Stimulated activated CD4-positive, alpha-beta T cell treated with anti-CD3 and anti-CD28 coated beads, Interleukin-1b, Interleukin-23, amount 100 ng/mL, for 1 hour (primary cell): ENCODE results near the gene BRS3.
"Not testable (repeated sequence)": the region's sequence is repeated elsewhere in the genome, so short reads cannot be mapped to it uniquely, and the experiment has no call there.

ENCODE experiments used
- DNase-seq, 2 donors: peaks; one replicate each; pipeline ENCODE4 v3.0.0-alpha.2; 2020; ENCODE audit warnings: low read depth in 2 of 2

The BRS3 gene

DNA sequence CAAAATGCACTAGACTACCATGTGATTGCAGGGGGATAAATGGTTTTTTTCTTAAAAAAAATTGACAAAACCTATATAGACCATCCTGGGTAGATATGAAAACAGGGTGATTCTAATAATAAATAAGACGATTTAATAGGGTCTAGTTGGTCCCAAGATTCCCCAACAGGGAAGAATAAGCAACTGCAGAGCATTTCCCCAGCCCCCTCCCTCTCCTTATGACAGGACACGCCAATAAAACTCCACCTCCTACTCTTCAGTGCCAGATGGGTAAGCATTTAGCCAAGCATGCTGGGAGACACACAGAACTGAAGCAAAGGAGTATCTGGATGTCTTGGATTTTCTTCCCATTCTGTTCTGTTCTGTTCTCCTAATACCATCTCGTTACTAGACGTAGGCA, at the start of gene BRS3:
Gene BRS3 (plus strand): TSS at position 301 of the 400 bp plus-strand sequence. CDS start 168 bp downstream, outside the sequence.
- no peak for DNase-seq

DNA sequence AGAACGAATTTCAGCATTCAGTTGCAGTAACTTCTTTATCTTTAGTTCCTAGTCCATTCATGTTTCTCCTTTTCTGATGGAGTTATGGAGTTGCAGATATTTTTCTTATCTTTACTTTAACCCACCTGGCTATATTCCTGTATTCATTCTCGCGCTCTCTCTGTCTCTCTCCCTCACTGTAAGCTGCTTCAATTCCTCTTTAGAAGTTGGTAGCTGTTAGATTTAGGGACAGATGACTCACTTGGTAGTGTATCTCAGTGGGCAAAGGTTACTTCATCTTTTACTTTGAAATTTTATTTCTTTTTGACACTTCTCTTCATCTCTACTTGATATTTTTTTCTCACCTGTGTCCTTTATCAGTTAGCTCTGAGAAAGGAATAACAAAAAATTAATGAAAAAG, 49.6 kb upstream of the BRS3 start:
- no peak for DNase-seq

DNA sequence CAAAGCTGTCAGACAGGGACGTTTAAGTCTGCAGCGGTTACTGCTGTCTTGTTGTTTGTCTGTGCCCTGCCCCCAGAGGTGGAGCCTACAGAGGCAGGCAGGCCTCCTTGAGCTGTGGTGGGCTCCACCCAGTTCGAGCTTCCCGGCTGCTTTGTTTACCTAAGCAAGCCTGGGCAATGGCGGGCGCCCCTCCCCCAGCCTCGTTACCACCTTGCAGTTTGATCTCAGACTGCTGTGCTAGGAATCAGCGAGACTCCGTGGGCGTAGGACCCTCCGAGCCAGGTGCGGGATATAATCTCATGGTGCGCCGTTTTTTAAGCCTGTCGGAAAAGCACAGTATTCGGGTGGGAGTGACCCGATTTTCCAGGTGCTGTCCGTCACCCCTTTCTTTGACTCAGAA, 42.1 kb upstream of the BRS3 start:
- DNase-seq: not testable (repeated sequence)

DNA sequence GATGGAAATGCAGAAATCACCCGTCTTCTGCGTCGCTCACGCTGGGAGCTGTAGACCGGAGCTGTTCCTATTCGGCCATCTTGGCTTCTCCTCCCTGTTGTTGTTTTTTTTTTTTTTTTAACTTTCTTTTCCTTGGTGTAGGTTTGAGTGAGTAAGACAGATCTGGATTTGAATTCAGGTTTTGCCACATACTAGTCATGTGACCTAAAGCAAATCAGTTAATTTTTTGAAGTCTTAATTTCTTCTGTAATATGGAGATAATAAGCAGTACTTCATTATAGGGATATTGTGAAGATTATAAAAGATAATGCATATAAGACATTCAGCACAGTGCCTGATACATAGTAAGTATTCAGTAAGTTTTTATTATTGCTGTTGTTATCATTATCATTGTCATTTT, 41.5 kb upstream of the BRS3 start:
- no peak for DNase-seq

DNA sequence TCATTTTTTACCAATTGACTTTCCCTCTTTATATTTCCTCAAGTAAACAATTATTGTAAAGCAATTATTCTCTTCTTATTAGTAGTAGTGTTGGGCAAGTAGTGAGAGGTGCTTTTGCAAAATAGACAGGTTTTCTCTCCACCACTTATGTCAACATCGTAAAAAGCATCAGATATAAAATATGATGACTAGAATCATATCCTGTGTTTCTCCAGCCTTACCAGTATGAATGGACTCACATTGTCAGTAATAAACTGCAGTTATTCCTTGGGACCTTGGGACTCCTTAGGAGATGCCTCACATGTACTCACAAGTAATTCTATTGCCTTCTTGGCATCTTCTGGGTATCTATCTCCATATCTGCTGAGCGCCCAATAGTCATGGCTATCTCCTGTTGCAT, 40.4 kb upstream of the BRS3 start:
- DNase-seq: no peak

- no peak for DNase-seq
These were observed 39.8 kb upstream of the BRS3 start for GRCh38 chrX:136447968-136448367.

- DNase-seq: no peak
These were observed 37.5 kb upstream of the BRS3 start for GRCh38 chrX:136450050-136450830.

DNA sequence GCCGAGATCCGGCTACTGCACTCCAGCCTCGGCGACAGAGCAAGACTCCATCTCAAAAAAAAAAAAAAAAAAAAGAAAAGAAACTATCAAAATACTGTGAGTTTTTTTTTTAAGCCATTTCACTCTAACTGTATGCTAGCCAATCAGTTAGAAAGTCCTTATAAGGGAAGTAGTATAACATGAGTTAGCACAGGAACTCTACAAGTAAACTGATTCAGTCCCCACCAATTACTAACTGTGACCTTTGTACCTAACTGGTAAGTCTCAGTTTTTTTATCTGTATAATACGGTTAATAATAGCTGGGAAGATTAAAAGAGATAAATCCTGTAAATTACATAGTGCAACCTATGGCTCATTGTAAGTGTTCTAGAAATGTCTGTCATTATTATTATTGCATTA, 35.1 kb upstream of the BRS3 start:
- DNase-seq: no peak

GRCh38 chrX:136453114-136453513, 34.6 kb upstream of the BRS3 start:
- no peak for DNase-seq

- no peak for DNase-seq
These were observed 34.0 kb upstream of the BRS3 start for GRCh38 chrX:136453771-136454170.

- DNase-seq: no peak
These were observed 31.6 kb upstream of the BRS3 start for GRCh38 chrX:136456133-136456532.

DNA sequence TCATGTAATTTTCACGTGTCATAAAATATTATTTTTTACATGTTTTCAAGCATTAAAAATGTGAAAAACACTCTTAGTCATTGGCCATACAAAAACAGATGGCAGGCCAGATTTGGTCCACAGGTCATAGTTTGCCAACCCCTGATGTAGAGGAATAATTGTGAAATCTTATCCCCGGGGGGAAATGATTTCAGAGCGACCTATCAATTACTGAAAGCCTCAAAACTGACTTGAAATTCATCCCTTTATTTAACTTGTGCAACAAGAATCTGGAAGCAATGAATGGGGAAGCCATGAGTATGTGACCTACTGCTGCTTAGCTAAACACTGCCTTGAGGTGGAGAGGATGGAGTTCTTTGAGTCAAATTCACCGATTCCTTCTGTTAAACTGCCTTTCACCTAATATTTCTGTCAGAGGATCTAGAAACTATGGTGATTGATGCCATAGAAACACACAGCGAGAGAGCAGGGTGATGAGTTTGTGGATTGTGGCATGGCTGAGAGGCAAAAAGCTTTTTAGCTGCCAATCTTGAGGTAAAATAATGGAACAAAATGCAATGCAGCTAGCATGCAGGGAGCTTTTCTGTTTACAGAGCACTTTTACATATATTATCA, 30.3 kb upstream of the BRS3 start:
- DNase-seq: no peak

GRCh38 chrX:136464589-136464988, 23.2 kb upstream of the BRS3 start:
- no peak for DNase-seq

- DNase-seq: no peak
These were observed 20.4 kb upstream of the BRS3 start for GRCh38 chrX:136467303-136467702.

DNA sequence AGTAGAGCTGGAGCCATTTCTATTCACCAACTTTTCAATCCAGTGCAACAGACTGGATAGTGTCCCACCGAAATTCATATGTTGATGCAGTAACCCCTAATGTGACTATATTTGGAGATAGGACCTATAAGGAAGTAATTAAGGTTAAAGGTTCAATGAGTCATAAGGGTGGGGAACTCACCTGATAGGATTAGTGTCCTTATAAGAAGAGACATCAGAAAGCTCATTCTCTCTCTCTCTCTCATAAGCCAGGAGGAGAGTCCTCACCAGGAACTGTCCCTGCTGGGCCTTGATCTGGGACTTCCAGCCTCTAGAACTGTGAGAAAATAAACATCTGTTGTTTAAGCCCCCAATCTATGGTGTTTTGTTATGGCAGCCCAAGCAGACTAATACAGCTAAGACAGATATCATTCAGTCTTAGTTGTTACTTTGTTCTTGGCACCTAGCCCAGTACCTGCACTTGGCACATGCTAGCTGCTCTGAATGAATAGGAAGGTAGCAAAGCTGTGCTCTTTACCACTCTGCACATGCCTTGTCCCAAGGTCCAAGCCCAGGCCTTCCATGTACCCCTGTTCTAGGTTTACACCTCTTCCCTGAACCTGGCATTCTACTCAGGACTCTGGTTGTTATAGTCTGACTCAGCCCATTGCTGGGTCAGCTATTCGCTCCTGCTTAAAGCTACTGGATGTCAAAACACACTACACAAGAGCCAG, 19.2 kb upstream of the BRS3 start:
- no peak for DNase-seq

- DNase-seq: no peak
These were observed 14.1 kb upstream of the BRS3 start for GRCh38 chrX:136473663-136474062.

DNA sequence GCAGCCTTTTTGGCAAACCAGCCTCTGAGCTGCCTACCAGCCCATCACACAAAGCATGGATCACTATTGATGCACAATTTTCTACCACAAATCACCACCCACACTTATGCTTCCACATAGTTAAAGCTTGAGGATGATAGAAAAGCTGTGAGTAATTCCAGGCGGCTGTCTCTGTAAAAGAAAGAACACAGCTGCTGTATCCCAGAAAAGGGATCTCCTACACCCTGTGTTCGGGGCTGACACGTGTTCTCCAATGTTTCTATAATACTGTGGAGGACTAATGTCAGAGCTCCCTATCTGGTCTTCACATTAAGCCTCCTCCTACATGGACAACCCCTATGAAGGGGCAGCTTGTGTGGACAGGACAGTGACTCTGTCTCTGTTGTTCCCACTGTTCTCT, 12.5 kb upstream of the BRS3 start:
- DNase-seq: no peak

GRCh38 chrX:136476501-136476900, 11.2 kb upstream of the BRS3 start:
- DNase-seq: no peak

- DNase-seq: no peak
These were observed 10.7 kb upstream of the BRS3 start for GRCh38 chrX:136477026-136477425.

DNA sequence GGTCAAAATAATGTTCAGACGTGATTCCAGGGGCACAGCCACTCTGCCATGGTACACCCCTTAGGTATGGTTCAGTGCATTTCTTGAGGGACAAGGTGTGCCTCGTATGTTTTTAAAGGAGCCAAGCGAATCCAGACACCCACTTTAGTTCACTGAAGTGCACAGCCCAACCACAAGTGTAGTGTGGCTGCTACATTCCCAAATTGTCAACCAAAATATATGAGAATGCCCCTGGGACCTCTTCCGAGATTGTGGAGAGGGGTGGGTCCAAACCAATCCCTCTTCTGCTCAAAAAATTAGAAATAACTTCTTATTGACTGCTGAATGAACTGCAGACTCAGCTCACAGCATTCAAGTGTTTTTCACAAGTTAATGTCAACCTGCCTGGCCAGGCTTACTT, 7.4 kb upstream of the BRS3 start:
- DNase-seq: no peak

DNA sequence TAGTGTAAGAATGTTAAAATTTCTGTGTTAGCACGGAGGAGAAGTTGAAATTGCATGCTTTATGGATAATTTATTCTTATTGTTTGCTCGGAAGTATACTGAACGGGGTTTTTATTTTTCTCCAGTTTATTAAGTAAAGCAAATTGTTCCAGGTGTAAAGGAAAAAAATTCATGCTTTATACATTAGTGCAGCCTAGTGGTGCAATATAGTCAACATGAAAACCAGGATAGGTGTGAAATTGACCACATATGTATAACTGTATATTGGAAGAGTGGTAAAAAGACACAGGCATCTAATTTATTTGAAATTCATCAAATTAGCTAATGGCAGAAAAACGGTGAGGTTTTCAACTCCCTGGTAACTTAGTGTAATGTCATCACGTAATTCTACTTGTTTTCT, 959 bp downstream of the BRS3 start:
- no peak for DNase-seq

DNA sequence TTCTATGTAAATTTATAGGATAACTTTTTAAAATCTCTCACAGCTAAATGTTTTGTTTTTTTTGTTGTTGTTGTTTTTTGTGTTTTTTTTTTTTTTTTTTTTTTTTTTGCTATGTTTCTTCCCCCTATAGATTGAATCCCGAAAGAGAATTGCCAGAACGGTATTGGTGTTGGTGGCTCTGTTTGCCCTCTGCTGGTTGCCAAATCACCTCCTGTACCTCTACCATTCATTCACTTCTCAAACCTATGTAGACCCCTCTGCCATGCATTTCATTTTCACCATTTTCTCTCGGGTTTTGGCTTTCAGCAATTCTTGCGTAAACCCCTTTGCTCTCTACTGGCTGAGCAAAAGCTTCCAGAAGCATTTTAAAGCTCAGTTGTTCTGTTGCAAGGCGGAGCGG, 4.1 kb downstream of the BRS3 start:
- no peak for DNase-seq

DNA sequence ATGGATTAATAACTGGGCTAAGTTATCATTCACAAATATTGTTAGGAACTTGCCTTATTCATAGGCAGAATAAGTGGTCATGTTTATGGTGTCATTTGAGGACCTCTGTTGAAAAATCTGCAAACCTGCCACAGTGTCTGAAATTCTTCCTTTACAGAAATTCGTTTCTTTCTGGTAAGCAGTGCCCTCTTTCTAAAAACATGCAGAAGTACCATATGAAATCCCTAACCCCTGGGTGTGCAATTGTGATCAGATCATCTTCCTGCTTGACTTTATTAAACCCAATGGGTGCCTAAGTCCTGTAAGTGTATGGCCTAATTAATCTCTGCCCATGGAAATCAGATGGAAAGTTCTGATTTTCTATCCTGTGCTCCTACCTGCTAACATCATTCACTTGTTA, 5.3 kb downstream of the BRS3 start:
- DNase-seq: no peak
